ENCODE data around the gene ENTPD7.
"Not testable (repeated sequence)": the region's sequence is repeated elsewhere in the genome, so short reads cannot be mapped to it uniquely, and the experiment has no call there.

The ENTPD7 gene

GRCh38 chr10:99732033-99732842, 72.9 kb downstream of the ENTPD7 start, which contains the start of the genes COX15 and CUTC:
Gene COX15 (minus strand): TSS chr10:99732127. CDS start chr10:99732049, 78 bp downstream.
Gene CUTC (plus strand): TSS chr10:99732234. CDS start chr10:99732349, 115 bp downstream.
- TF ChIP-seq, protein P1, sequence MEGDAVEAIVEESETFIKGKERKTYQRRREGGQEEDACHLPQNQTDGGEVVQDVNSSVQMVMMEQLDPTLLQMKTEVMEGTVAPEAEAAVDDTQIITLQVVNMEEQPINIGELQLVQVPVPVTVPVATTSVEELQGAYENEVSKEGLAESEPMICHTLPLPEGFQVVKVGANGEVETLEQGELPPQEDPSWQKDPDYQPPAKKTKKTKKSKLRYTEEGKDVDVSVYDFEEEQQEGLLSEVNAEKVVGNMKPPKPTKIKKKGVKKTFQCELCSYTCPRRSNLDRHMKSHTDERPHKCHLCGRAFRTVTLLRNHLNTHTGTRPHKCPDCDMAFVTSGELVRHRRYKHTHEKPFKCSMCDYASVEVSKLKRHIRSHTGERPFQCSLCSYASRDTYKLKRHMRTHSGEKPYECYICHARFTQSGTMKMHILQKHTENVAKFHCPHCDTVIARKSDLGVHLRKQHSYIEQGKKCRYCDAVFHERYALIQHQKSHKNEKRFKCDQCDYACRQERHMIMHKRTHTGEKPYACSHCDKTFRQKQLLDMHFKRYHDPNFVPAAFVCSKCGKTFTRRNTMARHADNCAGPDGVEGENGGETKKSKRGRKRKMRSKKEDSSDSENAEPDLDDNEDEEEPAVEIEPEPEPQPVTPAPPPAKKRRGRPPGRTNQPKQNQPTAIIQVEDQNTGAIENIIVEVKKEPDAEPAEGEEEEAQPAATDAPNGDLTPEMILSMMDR (conservative IDR thresholded peaks at IDR 0.05; ENCODE audit: low read length): peak; percentile 38
- DNase-seq (ENCODE audit: low read depth): peak; percentile 95
- H3K4me3 ChIP-seq (ENCODE audit: low read length): peak within 1 kb of the TSS; percentile 100

GRCh38 chr10:99733366-99733765, 74.1 kb downstream of the ENTPD7 start:
- TF ChIP-seq, protein P1 (conservative IDR thresholded peaks at IDR 0.05; ENCODE audit: low read length): no peak
- peak overlapping the region; percentile 40 for H3K4me3 ChIP-seq (ENCODE audit: low read length)
- peak; percentile 29 for DNase-seq (ENCODE audit: low read depth)

DNA sequence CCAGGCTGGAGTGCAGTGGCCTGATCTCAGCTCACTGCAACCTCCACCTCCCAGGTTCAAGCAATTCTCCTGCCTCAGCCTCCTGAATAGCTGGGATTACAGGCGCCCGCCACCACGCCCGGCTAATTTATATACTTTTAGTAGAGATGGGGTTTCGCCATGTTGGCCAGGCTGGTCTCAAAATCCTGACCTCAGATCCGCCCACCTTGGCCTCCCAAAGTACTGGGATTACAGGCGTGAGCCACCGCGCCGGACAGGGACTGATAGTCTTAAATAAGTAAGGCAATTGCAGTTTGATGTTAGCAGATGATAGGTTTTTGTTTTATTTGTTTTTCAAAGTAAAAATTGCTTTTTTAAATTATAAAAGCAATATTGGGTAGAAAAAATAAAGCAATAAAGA, 74.8 kb downstream of the ENTPD7 start:
- H3K4me3 ChIP-seq (ENCODE audit: low read length); DNase-seq (ENCODE audit: low read depth): not testable (repeated sequence)

DNA sequence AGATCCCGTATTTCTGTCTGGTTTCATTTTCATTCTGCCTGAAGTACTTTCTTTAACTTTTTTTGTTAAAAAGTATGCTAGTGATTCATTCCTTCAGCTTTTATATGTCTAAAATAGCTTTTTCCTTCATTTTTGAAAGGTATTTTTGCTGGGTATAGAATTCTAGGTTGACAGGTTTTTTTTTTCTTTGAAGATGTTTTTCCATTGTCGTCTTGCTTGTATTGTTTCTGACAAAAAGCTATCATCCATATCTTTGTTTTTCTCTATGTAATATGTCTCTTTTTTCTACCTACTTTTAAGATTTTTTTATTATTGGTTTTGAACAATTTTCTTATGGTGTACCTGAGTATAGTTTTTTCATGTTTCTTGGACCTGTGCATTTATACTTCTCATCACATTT, 81.0 kb downstream of the ENTPD7 start:
- DNase-seq (ENCODE audit: low read depth): no peak
- H3K4me3 ChIP-seq (ENCODE audit: low read length): no peak overlapping the region
- TF ChIP-seq, protein P1 (conservative IDR thresholded peaks at IDR 0.05; ENCODE audit: low read length): no peak

DNA sequence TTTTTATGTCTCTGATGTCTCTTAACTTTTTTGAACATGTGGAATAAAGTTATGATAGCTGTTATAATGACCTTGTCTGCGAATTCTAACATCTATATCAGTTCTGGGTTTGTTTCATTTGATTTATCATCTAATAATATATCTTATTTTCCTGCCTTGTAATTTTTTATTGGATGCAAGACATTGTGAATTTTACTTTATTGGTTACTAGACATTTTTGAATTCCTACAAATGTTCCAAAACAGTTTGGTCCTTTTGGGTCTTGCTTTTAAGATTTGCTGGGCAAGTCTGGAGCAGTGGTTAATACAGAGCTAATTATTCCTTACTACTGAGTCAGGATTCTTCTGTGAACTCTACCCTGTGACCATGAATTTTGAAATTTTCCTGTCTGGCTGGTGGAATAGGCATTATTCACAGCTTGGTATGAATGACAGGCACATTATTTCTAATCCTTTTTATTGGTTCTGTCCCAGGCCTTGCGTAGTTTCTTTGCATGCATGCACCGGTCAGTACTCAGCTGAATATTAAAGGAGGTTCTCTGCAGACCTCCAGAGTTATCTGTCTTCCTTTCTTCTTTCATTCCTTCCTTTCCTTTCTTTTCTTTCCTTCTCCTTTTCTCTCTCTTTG, 81.7 kb downstream of the ENTPD7 start:
- no peak for DNase-seq (ENCODE audit: low read depth)
- TF ChIP-seq, protein P1 (conservative IDR thresholded peaks at IDR 0.05; ENCODE audit: low read length): no peak
- H3K4me3 ChIP-seq (ENCODE audit: low read length): no peak overlapping the region

- peak; percentile 45 for DNase-seq (ENCODE audit: low read depth)
- H3K4me3 ChIP-seq (ENCODE audit: low read length): no peak overlapping the region
- TF ChIP-seq, protein P1 (conservative IDR thresholded peaks at IDR 0.05; ENCODE audit: low read length): no peak
Measured at GRCh38 chr10:99742254-99742653, 82.9 kb downstream of the ENTPD7 start.

- peak; percentile 42 for DNase-seq (ENCODE audit: low read depth)
- TF ChIP-seq, protein P1 (conservative IDR thresholded peaks at IDR 0.05; ENCODE audit: low read length): no peak
- no peak overlapping the region for H3K4me3 ChIP-seq (ENCODE audit: low read length)
Measured at GRCh38 chr10:99742701-99743100, 83.4 kb downstream of the ENTPD7 start.
